Measurements from ENCODE around the gene STPG2. TPM values are rescaled to one million over a fixed set of nuclear protein-coding genes. Genes with fewer than 3 reads are reported as not detected.
"Not testable (repeated sequence)": the region's sequence is repeated elsewhere in the genome, so short reads cannot be mapped to it uniquely, and the experiment has no call there.

The STPG2 gene
- total RNA-seq, 2 experiments from 2014 or later, result not detected

GRCh38 chr4:97643179-97643578 lies 500.1 kb downstream of the STPG2 start:
- POLR2A ChIA-PET, result no interaction called here
- BruUV-seq (replicated peaks), result no TSS peak
- TF ChIP-seq EZH2phosphoT487 (IDR thresholded peaks at IDR 0.05; ENCODE audit: borderline replicate concordance, low read depth, low read length) (no peak), CTCF (conservative IDR thresholded peaks at IDR 0.05; ENCODE audit: low read length) (no peak)

GRCh38 chr4:97639961-97640360 lies 503.3 kb downstream of the STPG2 start:
- no peak for DNase-seq (ENCODE audit: low spot score)
- H3K9me2 ChIP-seq (ENCODE audit: insufficient read depth, low read length), result no peaks in the 10 kb centered on the region
- H3K4me3 ChIP-seq (ENCODE audit: low read depth, low read length, poor library complexity, severe bottlenecking), result no peak overlapping the region
- no TSS peak for BruUV-seq (replicated peaks)
- no peak overlapping the region for H3K27ac ChIP-seq (ENCODE audit: low read depth, low read length, poor library complexity, severe bottlenecking)
- ChIA-PET CTCF (ENCODE audit: unreplicated experiment) (no interaction called here), POLR2A (interaction anchor here (0.6 kb wide), 1 partner anchor 108 kb away, joined by 3 read pairs; no protein-coding TSS in a partner anchor)
- intact Hi-C loops (cut with micrococcal nuclease; ENCODE audit: unreplicated experiment), result no loop called here
- H3K4me1 ChIP-seq (ENCODE audit: insufficient read depth, low read length, poor library complexity, severe bottlenecking), result no peaks in the 10 kb centered on the region
- H2AFZ ChIP-seq (ENCODE audit: low read length), result no peak overlapping the region
- H3K9me3 ChIP-seq (ENCODE audit: low read length), result no peaks in the 10 kb centered on the region
- H3K79me2 ChIP-seq (ENCODE audit: insufficient read depth, low read depth, low read length), result no peaks in the 10 kb centered on the region
- TF ChIP-seq EZH2phosphoT487 (IDR thresholded peaks at IDR 0.05; ENCODE audit: borderline replicate concordance, low read depth, low read length) (no peak), CTCF (conservative IDR thresholded peaks at IDR 0.05; ENCODE audit: low read length) (no peak)
- H3K4me2 ChIP-seq (ENCODE audit: low read length), result no peak overlapping the region
- no peaks in the 10 kb centered on the region for H3K36me3 ChIP-seq (ENCODE audit: insufficient read depth, low read length)
- no peaks in the 10 kb centered on the region for H4K20me1 ChIP-seq (ENCODE audit: insufficient read depth, low read length)

More at GRCh38 chr4:97643179-97643578, 500.1 kb downstream of the STPG2 start:
- Histone ChIP-seq H2AFZ (ENCODE audit: low read length) (no peak overlapping the region), H3K4me2 (ENCODE audit: low read length) (no peak overlapping the region), H3K27ac (ENCODE audit: low read depth, low read length, poor library complexity, severe bottlenecking) (no peak overlapping the region), H3K4me1 (ENCODE audit: insufficient read depth, low read length, poor library complexity, severe bottlenecking) (no peaks in the 10 kb centered on the region), H3K9me2 (ENCODE audit: insufficient read depth, low read length) (no peaks in the 10 kb centered on the region), H3K9me3 (ENCODE audit: low read length) (no peaks in the 10 kb centered on the region), H3K36me3 (ENCODE audit: insufficient read depth, low read length) (no peaks in the 10 kb centered on the region), H4K20me1 (ENCODE audit: insufficient read depth, low read length) (no peaks in the 10 kb centered on the region), H3K4me3 (ENCODE audit: low read depth, low read length, poor library complexity, severe bottlenecking) (no peak overlapping the region), H3K79me2 (ENCODE audit: insufficient read depth, low read depth, low read length) (no peaks in the 10 kb centered on the region)
- no peak for DNase-seq (ENCODE audit: low spot score)
- CTCF ChIA-PET (ENCODE audit: unreplicated experiment), result no interaction called here
- intact Hi-C loops (cut with micrococcal nuclease; ENCODE audit: unreplicated experiment), result no loop called here

DNA sequence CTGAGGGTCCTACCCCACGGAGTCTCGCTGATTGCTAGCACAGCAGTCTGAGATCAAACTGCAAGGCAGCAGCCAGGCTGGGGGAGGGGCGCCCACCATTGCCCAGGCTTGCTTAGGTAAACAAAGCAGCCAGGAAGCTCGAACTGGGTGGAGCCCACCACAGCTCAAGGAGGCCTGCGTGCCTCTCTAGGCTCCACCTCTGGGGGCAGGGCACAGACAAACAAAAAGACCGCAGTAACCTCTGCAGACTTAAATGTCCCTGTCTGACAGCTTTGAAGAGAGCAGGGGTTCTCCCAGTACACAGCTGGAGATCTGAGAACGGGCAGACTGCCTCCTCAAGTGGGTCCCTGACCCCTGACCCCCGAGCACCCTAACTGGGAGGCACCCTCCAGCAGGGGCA lies 509.4 kb downstream of the STPG2 start:
- H3K27ac ChIP-seq (ENCODE audit: low read depth, low read length, poor library complexity, severe bottlenecking); H3K9me2 ChIP-seq (ENCODE audit: insufficient read depth, low read length); CTCF ChIA-PET (ENCODE audit: unreplicated experiment); H3K9me3 ChIP-seq (ENCODE audit: low read length); intact Hi-C loops (cut with micrococcal nuclease; ENCODE audit: unreplicated experiment); H4K20me1 ChIP-seq (ENCODE audit: insufficient read depth, low read length); H3K4me2 ChIP-seq (ENCODE audit: low read length); DNase-seq (ENCODE audit: low spot score); H3K4me3 ChIP-seq (ENCODE audit: low read depth, low read length, poor library complexity, severe bottlenecking); POLR2A ChIA-PET; H2AFZ ChIP-seq (ENCODE audit: low read length); BruUV-seq (replicated peaks); H3K4me1 ChIP-seq (ENCODE audit: insufficient read depth, low read length, poor library complexity, severe bottlenecking); H3K36me3 ChIP-seq (ENCODE audit: insufficient read depth, low read length); H3K79me2 ChIP-seq (ENCODE audit: insufficient read depth, low read depth, low read length): not testable (repeated sequence)
